Neural progenitor cell (in vitro differentiated cells): Measurements from ENCODE around the gene PRR12.

Source experiments
- CTCF ChIP-seq: fragments of 200-600 bp; sonication (generic); IDR thresholded peaks from 2 replicates; pipeline ENCODE4 v1.5.1; 2017; ENCODE audit warnings: antibody characterized with exemption, mild to moderate bottlenecking
- EZH2 ChIP-seq: fragments of 200-600 bp; sonication (generic); IDR thresholded peaks from 2 replicates; pipeline ENCODE4 v1.6.1; 2017; ENCODE audit warnings: antibody characterized with exemption, mild to moderate bottlenecking, moderate library complexity

GRCh38 chr19:49594157-49594992 lies 3.4 kb downstream of the PRR12 start:
- TF ChIP-seq EZH2 (no peak), CTCF (no peak)
